Spleen (tissue), 3 donors: ENCODE measurements around the gene FBLN1.

Experiments
- POLR2A ChIP-seq, 3 donors: fragments of 450-650 bp; IDR thresholded peaks; one replicate each; pipeline ENCODE4 v1.5.1; 2017; ENCODE audit warnings: antibody characterized with exemption in 3 of 3, mild to moderate bottlenecking in 1 of 3
- POLR2AphosphoS5 ChIP-seq, 3 donors: sonication (generic); formaldehyde crosslinking; IDR thresholded peaks; one replicate each; pipeline ENCODE4 v1.5.1; 2017; ENCODE audit warnings: antibody characterized with exemption in 3 of 3

GRCh38 chr22:45455212-45455611, 47.5 kb upstream of the FBLN1 start:
- TF ChIP-seq POLR2AphosphoS5 (IDR thresholded peaks at IDR 0.05) (no peak), POLR2A (IDR thresholded peaks at IDR 0.05) (no peak)
